CD8-positive, alpha-beta memory T cell (primary cell): ENCODE measurements around the gene CIITA. TPM values are rescaled to one million over a fixed set of nuclear protein-coding genes. Genes with fewer than 3 reads are reported as not detected.
"Not testable (repeated sequence)": the region's sequence is repeated elsewhere in the genome, so short reads cannot be mapped to it uniquely, and the experiment has no call there.

Source experiments
- CTCF ChIA-PET: fragments of 350-600 bp; sonication (Branson Sonifier 250); formaldehyde crosslinking; loops from one replicate; lab custom pipeline; 2021; ENCODE audit warnings: antibody characterized with exemption; lab: Charles Lee
- POLR2A ChIA-PET: fragments of 350-600 bp; sonication (Branson Sonifier 250); formaldehyde crosslinking; loops from one replicate; lab custom pipeline; 2021; ENCODE audit warnings: antibody characterized with exemption; lab: Charles Lee
- DNase-seq, 5 donors: peaks; one replicate each; pipeline versions ENCODE4 v3.0.0 to v3.0.0-alpha.2; 2020 to 2022; ENCODE audit warnings: mixed read lengths in 1 of 5
- H3K27ac ChIP-seq: one replicate; pipeline ENCODE4 v1.7.0; 2013; ENCODE audit warnings: low read depth, mild to moderate bottlenecking, low read length, moderate library complexity
- H3K27me3 ChIP-seq: 2 replicates; pipeline ENCODE4 v1.7.0; 2013; ENCODE audit warnings: low read length, mild to moderate bottlenecking; ENCODE audit not compliant: insufficient read depth, poor library complexity, severe bottlenecking
- H3K36me3 ChIP-seq: 2 replicates; pipeline ENCODE4 v1.7.0; 2013; ENCODE audit warnings: mild to moderate bottlenecking, low read length, moderate library complexity; ENCODE audit not compliant: insufficient read depth
- H3K4me1 ChIP-seq: 2 replicates; pipeline ENCODE4 v1.7.0; 2013; ENCODE audit warnings: mild to moderate bottlenecking, low read length, moderate library complexity; ENCODE audit not compliant: insufficient read depth
- H3K4me3 ChIP-seq: 2 replicates; pipeline ENCODE4 v1.7.0; 2013; ENCODE audit warnings: mild to moderate bottlenecking, low read length
- H3K9me3 ChIP-seq: 2 replicates; pipeline ENCODE4 v1.7.0; 2013; ENCODE audit warnings: mild to moderate bottlenecking, low read length
- H3K27ac Mint-ChIP-seq, 8 donors: one replicate each; pipeline ENCODE4 v1.8.0; 2020 to 2021; ENCODE audit warnings: mixed read lengths in 8 of 8, mild to moderate bottlenecking in 6 of 8, inconsistent platforms in 3 of 8, moderate library complexity in 3 of 8
- H3K27me3 Mint-ChIP-seq, 2 donors: one replicate each; pipeline ENCODE4 v1.8.0; 2020 to 2021; ENCODE audit warnings: mixed read lengths in 2 of 2, mild to moderate bottlenecking in 1 of 2, moderate library complexity in 1 of 2
- H3K36me3 Mint-ChIP-seq, 3 donors: one replicate each; pipeline ENCODE4 v1.8.0; 2020 to 2021; ENCODE audit warnings: mixed read lengths in 3 of 3, inconsistent platforms in 1 of 3, mild to moderate bottlenecking in 1 of 3
- H3K4me1 Mint-ChIP-seq, 3 donors: one replicate each; pipeline ENCODE4 v1.8.0; 2020 to 2021; ENCODE audit warnings: mixed read lengths in 3 of 3, inconsistent platforms in 1 of 3, mild to moderate bottlenecking in 1 of 3
- H3K4me3 Mint-ChIP-seq, 7 donors: one replicate each; pipeline ENCODE4 v1.8.0; 2020 to 2021; ENCODE audit warnings: mixed read lengths in 7 of 7, mild to moderate bottlenecking in 6 of 7, moderate library complexity in 4 of 7, inconsistent platforms in 2 of 7
- H3K9me3 Mint-ChIP-seq, 5 donors: one replicate each; pipeline ENCODE4 v1.8.0; 2020 to 2022; ENCODE audit warnings: mixed read lengths in 5 of 5, mild to moderate bottlenecking in 3 of 5, moderate library complexity in 2 of 5, inconsistent platforms in 1 of 5
- polyA plus RNA-seq: library from polyadenylated mRNA; unstranded; fragments of 300-500 nt; fragmentation: Illumina TruSeq; gene quantifications from one replicate; pipeline ENCODE4 v1.2.3, GENCODE V29; 2021
- total RNA-seq, 2 experiments: library from RNA; stranded (reverse); gene quantifications; one replicate each; pipeline ENCODE4 v1.2.3, GENCODE V29; 2021

Gene CIITA
- total and polyA plus RNA-seq, 3 experiments from 2014 or later, result 2.8 to 11.9 (median 11.9) TPM

DNA sequence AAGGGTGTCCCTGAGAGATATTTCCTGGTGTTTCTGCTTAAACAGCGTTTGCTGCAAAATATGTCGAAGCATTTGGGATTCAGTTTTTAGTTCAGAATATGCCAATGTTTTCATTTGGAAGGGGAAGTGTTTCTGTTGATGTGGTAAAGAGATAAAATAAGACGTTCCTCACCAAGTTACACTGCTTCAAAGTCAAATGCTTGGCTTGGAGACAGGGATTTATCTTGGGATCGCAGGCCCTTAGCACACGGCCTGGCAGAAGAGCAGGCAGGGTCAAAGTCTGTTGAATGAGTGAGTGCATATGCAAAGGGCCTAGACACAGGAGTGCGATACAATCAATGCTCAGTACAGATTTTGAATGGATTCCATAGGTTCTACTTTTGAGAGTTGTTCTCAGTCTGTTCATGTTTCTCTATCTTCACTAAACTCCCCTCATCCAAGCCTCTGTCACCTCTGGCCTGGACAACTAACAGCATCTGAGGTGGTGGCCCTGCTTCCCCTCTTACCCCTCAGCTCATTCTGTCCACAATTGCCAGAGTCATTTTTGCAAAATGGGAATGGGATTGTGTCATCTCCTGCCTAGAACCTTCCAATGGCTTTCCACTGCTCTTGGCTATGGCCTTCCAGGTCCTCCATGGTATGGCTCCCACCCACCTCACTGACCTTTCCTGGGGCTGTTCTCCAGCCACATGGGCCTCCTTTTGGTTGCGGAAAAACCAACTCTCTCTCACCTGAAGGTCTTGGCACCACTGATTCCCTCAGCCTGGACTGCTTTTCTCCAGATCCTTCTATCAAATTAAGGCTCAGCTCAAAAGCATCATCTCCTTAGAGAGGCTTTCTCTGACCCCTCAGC lies 62.0 kb downstream of the CIITA start:
- Mint-ChIP-seq H3K4me1 (peaks cover 75 to 94% (median 89%) of the 10 kb centered on the region in 3 donors), H3K36me3 (peaks cover 0 to 34% (median 6%) of the 10 kb centered on the region in 3 donors), H3K27me3 (no peaks in the 10 kb centered on the region), H3K4me3 (peak overlapping the region; percentile 70 to 96 (median 91)), H3K9me3 (no peaks in the 10 kb centered on the region), H3K27ac (peak overlapping the region; percentile 54 to 85 (median 65))
- H3K4me1 ChIP-seq, result peaks cover 79% of the 10 kb centered on the region
- no peaks in the 10 kb centered on the region for H3K36me3 ChIP-seq
- H3K27ac ChIP-seq, result no peak overlapping the region
- no peak for DNase-seq
- POLR2A ChIA-PET, result no interaction called here
- no peaks in the 10 kb centered on the region for H3K9me3 ChIP-seq
- no peaks in the 10 kb centered on the region for H3K27me3 ChIP-seq
- peak overlapping the region; percentile 27 for H3K4me3 ChIP-seq
- CTCF ChIA-PET, result interaction anchor here (2.9 kb wide), 1 partner anchor 21 kb away, joined by 7 read pairs; no protein-coding TSS in a partner anchor

DNA sequence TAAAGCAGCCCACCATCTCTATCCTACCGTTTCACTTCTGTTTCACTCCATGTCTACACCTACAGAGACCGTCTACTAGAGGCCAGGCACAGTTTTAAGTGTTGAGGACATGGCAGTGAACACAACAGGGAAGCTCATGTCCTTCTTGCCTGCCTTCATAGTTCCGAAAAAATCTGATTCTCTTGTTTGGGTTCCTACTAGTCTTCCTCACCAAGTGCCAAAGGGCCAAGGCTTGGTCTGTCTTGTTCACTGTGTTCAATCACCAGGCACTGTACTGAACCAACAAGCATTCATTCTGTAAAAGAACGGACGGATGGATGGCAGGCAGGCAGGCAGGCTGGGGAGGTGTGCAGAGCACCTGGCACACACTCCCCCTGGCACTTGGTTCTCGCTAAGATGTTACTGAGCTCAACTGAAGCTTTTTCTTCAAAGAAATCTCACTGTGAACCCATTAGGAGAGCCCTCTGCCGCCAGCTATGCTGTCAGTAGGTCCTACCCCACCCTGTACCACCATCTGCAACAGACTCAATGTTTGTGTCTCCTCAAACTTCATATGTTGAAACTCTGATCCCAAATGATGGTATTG lies 62.7 kb downstream of the CIITA start:
- Mint-ChIP-seq H3K27me3 (no peaks in the 10 kb centered on the region), H3K4me1 (peaks cover 75 to 94% (median 86%) of the 10 kb centered on the region in 3 donors), H3K36me3 (peaks cover 0 to 32% (median 6%) of the 10 kb centered on the region in 3 donors), H3K4me3 (peak overlapping the region; percentile 84 to 96 (median 92)), H3K9me3 (no peaks in the 10 kb centered on the region), H3K27ac (peak overlapping the region; percentile 12 to 92 (median 65))
- Histone ChIP-seq H3K27ac (no peak overlapping the region), H3K4me1 (peaks cover 76% of the 10 kb centered on the region), H3K4me3 (peak overlapping the region; percentile 59), H3K9me3 (no peaks in the 10 kb centered on the region), H3K36me3 (no peaks in the 10 kb centered on the region), H3K27me3 (no peaks in the 10 kb centered on the region)
- CTCF ChIA-PET, result interaction anchor here (2.9 kb wide), 1 partner anchor 21 kb away, joined by 7 read pairs; no protein-coding TSS in a partner anchor
- no peak for DNase-seq
- POLR2A ChIA-PET, result interaction anchor here (1.3 kb wide), 1 partner anchor 8 kb away, joined by 3 read pairs; no protein-coding TSS in a partner anchor

DNA sequence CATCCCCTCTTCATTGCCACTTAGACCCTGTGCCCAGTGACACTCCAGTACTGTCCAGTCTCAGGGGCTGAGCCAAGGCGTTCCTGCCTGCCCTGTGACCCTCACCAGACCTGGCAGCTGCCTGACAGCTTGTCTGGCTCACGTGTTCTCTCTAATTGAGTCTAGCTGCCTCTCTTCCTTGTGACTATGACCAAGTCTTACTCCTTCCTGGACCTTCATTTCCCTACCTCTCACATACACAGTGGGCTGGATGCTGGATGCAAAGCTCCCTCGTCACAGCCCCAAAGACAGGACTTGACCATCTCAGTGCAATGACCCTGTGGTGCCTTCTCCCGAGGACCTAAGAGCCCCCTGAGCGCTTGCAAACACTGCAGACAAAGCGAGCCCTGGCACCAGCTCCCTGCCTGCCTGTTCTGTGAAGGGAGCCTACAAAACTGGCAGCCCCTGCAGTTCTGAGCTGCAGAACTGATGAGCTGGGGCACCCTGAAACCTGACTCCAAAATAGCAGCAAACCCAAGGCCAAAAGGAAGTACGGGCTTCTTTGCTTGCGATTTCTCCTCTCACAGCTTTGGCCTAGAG lies 63.6 kb downstream of the CIITA start:
- no peak overlapping the region for H3K27ac ChIP-seq
- ChIA-PET POLR2A (interaction anchor here (1.3 kb wide), 1 partner anchor 9 kb away, joined by 3 read pairs; no protein-coding TSS in a partner anchor), CTCF (no interaction called here)
- no peaks in the 10 kb centered on the region for H3K27me3 ChIP-seq
- no peaks in the 10 kb centered on the region for H3K9me3 ChIP-seq
- Mint-ChIP-seq H3K27ac (peak overlapping the region; percentile 52 to 92 (median 84)), H3K4me1 (peaks cover 75 to 94% (median 85%) of the 10 kb centered on the region in 3 donors), H3K9me3 (no peaks in the 10 kb centered on the region), H3K36me3 (peaks cover 0 to 28% (median 6%) of the 10 kb centered on the region in 3 donors), H3K27me3 (no peaks in the 10 kb centered on the region), H3K4me3 (peak overlapping the region; percentile 84 to 96 (median 92))
- H3K4me3 ChIP-seq, result peak overlapping the region; percentile 59
- no peaks in the 10 kb centered on the region for H3K36me3 ChIP-seq
- no peak for DNase-seq
- H3K4me1 ChIP-seq, result peaks cover 79% of the 10 kb centered on the region

DNA sequence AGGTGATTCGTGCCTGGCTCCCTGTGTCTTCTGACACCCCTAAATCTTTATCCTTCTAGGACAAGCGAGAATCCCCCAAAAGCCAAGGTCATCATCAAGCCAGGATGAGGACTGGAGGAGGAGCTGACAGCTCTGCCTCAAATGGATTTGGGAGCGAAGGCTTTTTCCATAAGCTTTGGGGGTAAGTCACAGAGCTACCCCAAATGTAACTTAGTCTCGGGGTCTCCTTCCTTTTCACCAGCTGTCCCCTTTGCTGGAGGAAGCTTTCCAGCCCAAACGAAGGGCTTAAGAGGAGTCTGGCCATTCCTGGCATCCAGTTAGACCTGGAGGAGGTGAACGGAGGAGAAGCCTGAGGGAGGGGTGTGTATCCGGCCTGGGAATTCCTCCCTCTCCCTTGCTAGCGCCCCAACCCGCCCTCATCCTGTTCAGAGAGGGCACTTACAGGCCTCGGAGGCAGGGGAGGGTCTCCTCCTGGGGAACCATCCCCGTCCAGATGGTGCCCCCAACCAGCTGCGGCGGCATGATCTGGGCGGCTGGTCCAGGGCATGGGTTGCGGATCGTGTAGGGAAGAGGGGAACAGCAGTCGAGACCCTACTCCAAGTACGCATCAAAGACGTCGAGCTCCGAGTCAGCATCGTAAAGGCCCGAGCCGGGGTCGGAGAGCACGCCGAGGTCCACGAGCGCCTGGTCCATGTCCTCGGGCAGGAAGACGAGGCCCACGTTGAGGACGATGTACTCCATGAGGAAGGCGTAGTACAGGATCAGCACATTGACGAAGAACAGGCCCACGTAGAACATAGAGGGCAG lies 64.3 kb downstream of the CIITA start:
- ChIA-PET POLR2A (interaction anchor here (1.3 kb wide), 1 partner anchor 9 kb away, joined by 3 read pairs; no protein-coding TSS in a partner anchor), CTCF (interaction anchor here (1.7 kb wide), 1 partner anchor 19 kb away, joined by 5 read pairs; no protein-coding TSS in a partner anchor)
- no peak for DNase-seq
- H3K4me3 ChIP-seq, result peak overlapping the region; percentile 59
- Mint-ChIP-seq H3K27me3 (no peaks in the 10 kb centered on the region), H3K27ac (peak overlapping the region in 7 of 8 donors; percentile 61 to 98 (median 85)), H3K4me1 (peaks cover 74 to 94% (median 85%) of the 10 kb centered on the region in 3 donors), H3K4me3 (peak overlapping the region; percentile 84 to 96 (median 92)), H3K9me3 (no peaks in the 10 kb centered on the region), H3K36me3 (peaks cover 0 to 22% (median 6%) of the 10 kb centered on the region in 3 donors)
- no peaks in the 10 kb centered on the region for H3K9me3 ChIP-seq
- H3K27ac ChIP-seq, result peak overlapping the region; percentile 36
- no peaks in the 10 kb centered on the region for H3K36me3 ChIP-seq
- H3K27me3 ChIP-seq, result no peaks in the 10 kb centered on the region
- peaks cover 80% of the 10 kb centered on the region for H3K4me1 ChIP-seq

DNA sequence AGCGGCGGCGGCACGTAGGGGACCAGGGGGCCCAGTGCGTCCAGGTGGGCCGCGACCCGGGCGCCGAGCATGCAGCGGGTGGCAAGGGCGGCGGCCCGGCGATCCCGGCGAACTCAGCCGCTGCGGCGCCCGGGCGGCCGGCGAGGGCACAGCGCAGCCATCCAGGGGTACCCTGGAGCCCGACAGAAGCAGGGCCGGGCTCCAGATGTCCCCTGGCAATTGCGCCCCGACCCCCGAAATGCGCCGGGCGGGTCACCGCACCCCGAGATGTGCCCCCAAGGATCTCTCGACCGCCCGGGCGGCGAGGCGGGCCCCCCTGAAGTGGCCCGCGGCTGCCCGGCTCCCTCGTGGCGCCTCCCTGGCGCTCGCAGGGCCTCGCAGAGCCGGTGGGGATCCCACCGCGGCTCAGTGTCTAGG lies 64.9 kb downstream of the CIITA start:
- Histone ChIP-seq H3K4me3 (peak overlapping the region; percentile 59), H3K4me1 (peaks cover 80% of the 10 kb centered on the region)
- not testable (repeated sequence) for DNase-seq, H3K36me3 ChIP-seq, H3K9me3 Mint-ChIP-seq, H3K9me3 ChIP-seq, H3K27ac ChIP-seq, H3K27me3 Mint-ChIP-seq, H3K27me3 ChIP-seq
- CTCF ChIA-PET, result interaction anchor here (0.8 to 1.7 kb wide), 3 partner anchors 20 to 314 kb away, joined by 3 to 6 read pairs (median 5); partner anchors contain the start of gene SOCS1
- POLR2A ChIA-PET, result interaction anchor here (0.5 to 1.3 kb wide), 3 partner anchors 25 to 969 kb away, joined by 3 to 6 read pairs (median 5); no protein-coding TSS in a partner anchor
- Mint-ChIP-seq H3K27ac (peak overlapping the region in 4 of 8 donors; percentile 78 to 98 (median 88)), H3K36me3 (peaks cover 0 to 17% (median 6%) of the 10 kb centered on the region in 3 donors), H3K4me3 (peak overlapping the region; percentile 90 to 96 (median 92)), H3K4me1 (peaks cover 72 to 92% (median 81%) of the 10 kb centered on the region in 3 donors)

DNA sequence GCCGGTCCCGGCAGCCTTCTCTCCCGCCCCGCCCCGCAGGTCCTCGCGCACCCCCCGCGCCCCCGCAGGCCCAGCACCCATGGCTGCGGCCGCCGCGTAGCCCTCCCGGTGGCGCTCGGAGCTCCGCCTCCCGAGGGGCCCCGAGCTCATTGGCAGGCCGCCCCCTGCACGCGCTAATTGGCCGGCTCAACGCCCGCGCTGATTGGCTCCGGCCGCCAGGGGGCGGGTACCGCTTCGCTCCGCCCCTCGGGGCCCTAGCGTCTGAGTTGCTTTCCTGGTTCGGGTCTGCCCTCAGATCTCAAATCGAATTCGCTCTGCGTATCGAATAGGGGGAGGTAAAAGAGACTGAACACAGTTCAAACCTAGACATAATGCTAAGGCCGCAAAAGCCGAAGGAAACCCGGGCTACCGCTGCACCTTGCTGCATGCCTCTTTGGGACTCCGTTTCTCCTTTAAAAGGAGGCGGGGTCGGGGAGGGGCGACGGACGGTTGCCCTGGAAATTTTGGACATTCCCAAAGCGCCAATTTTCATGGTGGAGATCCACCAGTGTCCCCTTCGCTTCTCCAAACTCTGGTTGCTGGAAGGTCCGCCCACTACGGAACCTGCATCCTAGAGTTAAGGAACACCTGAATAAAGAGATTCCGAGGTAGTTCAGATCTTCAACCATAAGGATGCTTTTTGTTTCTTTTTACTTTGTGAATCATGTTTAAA lies 65.5 kb downstream of the CIITA start, which contains the start of gene DEXI:
TSS of gene DEXI (minus strand) at position 117 of the 712 bp plus-strand sequence. CDS start 463 bp downstream, outside the sequence.
- DNase-seq, result peak; percentile 93 to 95 (median 93)
- peak within 1 kb of the TSS; percentile 72 for H3K4me3 ChIP-seq
- POLR2A ChIA-PET, result interaction anchor here (0.5 to 1.3 kb wide), 4 partner anchors 25 to 969 kb away, joined by 3 to 6 read pairs (median 4); no protein-coding TSS in a partner anchor
- H3K9me3 Mint-ChIP-seq, result no peaks in the 10 kb centered on the region
- H3K27ac ChIP-seq, result peak within 1 kb of the TSS; percentile 36
- H3K36me3 ChIP-seq, result no peaks in the 10 kb centered on the region
- peak within 1 kb of the TSS; percentile 15 to 98 (median 84) for H3K27ac Mint-ChIP-seq
- no peaks in the 10 kb centered on the region for H3K27me3 ChIP-seq
- H3K4me1 ChIP-seq, result peaks cover 77% of the 10 kb centered on the region
- no peaks in the 10 kb centered on the region for H3K27me3 Mint-ChIP-seq
- peaks cover 70 to 92% (median 80%) of the 10 kb centered on the region in 3 donors for H3K4me1 Mint-ChIP-seq
- H3K36me3 Mint-ChIP-seq, result peaks cover 0 to 17% (median 6%) of the 10 kb centered on the region in 3 donors
- H3K9me3 ChIP-seq, result no peaks in the 10 kb centered on the region
- peak within 1 kb of the TSS; percentile 90 to 96 (median 92) for H3K4me3 Mint-ChIP-seq
- CTCF ChIA-PET, result interaction anchor here (0.8 to 1.7 kb wide), 4 partner anchors 18 to 313 kb away, joined by 3 to 6 read pairs (median 4); partner anchors contain the start of gene SOCS1
